Measurements from ENCODE around the gene GTPBP3.
A peak's percentile ranks its signal among the peaks of the same experiment; 100 is the strongest.

Gene GTPBP3

DNA sequence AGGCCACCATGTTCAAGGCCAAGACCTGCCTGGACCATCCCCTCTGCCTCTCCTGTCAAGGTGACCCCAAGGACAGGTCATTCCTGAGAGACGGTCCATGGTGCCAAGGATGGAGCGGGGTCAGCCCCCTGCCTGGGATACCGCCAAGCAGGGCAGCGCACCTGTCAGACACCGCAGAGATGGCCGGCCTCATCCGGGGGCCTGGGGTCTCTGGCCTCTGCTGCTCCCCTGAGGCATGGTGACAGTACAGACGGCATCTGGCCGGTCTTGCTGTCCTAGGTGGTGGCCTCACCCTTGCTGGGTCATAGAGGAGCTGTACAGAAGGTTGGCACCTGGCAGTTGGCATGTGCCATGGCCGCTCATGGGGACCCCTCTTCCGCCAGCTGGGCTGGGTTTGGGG, 16.9 kb upstream of the GTPBP3 start:
- Mint-ChIP-seq H3K9me3 (no peaks in the 10 kb centered on the region), H3K27ac (no peak overlapping the region), H3K36me3 (ENCODE audit: low read depth) (peaks cover 20% of the 10 kb centered on the region)

DNA sequence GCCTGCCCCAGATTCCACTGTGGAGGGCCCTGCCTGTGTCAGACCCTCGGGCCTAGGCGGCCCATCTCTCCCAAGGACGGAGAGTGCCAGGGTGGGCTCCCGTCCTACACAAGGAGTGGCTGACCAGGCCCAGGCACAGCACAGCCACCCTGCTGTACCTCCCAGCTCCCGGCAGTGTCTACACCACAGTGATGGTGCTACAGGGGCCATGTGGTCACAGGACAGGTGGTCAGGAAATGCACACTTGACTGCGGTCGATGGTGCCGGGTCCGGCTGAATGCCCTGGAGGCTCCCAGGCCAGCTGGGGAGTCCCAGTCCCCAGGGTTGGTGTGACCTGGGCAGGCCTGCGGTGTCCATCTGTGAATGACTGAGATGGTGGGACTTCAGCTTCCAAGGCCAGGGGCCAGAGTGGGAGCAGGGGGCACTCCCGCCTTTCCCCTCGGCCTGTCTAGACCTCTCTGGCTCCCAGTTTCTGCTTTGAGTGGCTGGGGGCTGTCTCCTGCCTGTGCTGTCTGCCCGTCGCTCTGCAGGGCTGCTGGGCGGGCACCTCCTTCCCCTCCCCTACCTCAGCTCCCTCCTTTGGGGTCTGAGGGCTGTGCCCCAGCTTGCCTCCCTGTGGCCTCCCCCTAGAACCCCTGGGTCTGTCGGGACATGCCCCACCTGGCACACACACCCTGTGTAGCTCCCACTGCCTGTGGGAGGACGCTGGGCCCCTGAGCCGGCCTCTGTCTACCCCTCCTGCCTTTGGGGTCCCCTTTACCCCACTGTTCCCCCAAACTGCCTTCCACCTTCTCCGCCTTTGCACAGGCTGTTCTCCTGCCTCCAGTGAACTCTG, 15.5 kb upstream of the GTPBP3 start:
- Mint-ChIP-seq H3K4me3 (no peak overlapping the region), H3K27ac (no peak overlapping the region), H3K27me3 (ENCODE audit: low read depth) (no peaks in the 10 kb centered on the region), H3K9me3 (no peaks in the 10 kb centered on the region), H3K36me3 (ENCODE audit: low read depth) (peaks cover 12% of the 10 kb centered on the region), H3K4me1 (ENCODE audit: low read depth) (no peaks in the 10 kb centered on the region)

More for the DNA sequence above, 16.9 kb upstream of the GTPBP3 start:
- Mint-ChIP-seq H3K27me3 (ENCODE audit: low read depth) (no peaks in the 10 kb centered on the region), H3K4me1 (ENCODE audit: low read depth) (peaks cover 4% of the 10 kb centered on the region), H3K4me3 (no peak overlapping the region)

DNA sequence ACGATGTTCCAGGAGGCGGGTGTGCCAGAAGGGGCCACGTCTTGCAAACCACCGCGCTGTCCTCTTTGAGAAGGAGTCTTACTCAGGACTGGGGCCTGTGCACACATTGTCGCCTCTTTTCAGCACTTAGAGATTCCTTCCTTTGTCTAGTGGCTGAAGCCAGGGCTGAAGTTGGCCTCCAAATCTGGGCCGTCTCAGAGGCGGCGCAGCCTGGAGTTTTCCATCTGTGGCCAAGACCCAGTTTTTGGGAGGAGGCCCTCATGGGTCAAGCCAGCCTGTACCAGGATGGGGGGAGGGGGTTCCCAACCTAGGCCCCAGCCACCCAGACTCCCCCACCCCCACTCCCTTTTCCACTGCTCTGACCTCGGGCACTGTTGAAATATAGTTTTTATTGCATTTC, 14.5 kb upstream of the GTPBP3 start:
- no peaks in the 10 kb centered on the region for H3K9me3 Mint-ChIP-seq
- peaks cover 2% of the 10 kb centered on the region for H3K4me1 Mint-ChIP-seq (ENCODE audit: low read depth)
- H3K36me3 Mint-ChIP-seq (ENCODE audit: low read depth), result peaks cover 11% of the 10 kb centered on the region
- H3K27me3 Mint-ChIP-seq (ENCODE audit: low read depth), result no peaks in the 10 kb centered on the region
- no peak overlapping the region for H3K4me3 Mint-ChIP-seq
- no peak overlapping the region for H3K27ac Mint-ChIP-seq

DNA sequence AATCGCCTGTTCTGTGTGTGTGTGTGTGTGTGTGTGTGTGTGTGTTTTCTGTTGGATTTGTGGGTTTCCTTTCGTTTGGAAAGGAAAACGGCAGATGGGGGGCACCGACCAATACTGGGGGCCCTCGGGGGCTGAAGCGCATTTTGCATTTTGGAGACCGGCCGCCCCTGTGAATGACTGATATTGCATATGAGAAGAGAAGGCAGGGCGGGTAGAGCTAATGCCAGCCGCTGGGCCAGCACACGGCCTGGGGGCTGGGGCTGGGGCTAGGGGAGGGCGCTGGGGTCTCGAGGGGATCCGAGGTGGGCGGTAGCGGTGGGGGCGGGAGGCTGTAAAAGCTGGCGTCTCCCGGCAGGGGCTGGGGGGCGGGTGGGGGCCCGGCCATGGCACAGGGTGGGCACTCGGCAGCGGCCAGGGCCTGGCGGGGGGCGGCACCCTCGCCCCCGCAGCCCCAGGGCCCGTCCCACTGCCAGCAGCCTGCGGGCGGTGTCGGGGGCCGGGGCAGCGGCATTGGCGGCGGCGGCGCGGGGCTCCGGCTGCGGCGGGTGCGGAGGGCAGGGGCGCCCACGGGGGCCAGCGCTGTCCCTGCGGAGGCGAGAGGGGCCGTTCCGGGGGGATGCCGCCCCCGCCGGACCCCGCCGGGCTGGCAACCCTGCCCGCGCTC, 13.9 kb upstream of the GTPBP3 start:
- peaks cover 2% of the 10 kb centered on the region for H3K4me1 Mint-ChIP-seq (ENCODE audit: low read depth)
- H3K27ac Mint-ChIP-seq, result no peak overlapping the region
- peaks cover 9% of the 10 kb centered on the region for H3K36me3 Mint-ChIP-seq (ENCODE audit: low read depth)
- H3K27me3 Mint-ChIP-seq (ENCODE audit: low read depth), result no peaks in the 10 kb centered on the region
- no peak overlapping the region for H3K4me3 Mint-ChIP-seq
- no peaks in the 10 kb centered on the region for H3K9me3 Mint-ChIP-seq

DNA sequence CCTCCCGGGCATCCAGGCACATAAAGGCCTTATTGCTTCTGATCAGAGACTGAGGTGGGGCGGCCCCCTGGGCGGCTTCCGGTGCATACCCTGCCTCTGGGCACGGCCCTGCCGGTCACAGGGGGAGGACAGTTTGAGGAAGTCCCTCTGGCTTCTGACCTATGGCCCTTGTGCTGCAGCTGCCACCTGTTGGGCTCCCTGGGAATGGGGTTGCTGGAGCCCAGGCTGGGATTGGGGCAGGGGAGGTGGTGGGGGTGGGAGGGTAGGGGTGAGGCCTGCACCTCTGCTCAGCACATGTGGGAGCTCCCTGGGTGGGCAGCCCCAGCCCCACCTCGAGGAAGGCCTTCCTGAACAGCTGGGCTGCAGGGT, 13.4 kb upstream of the GTPBP3 start:
- Mint-ChIP-seq H3K27me3 (ENCODE audit: low read depth) (no peaks in the 10 kb centered on the region), H3K9me3 (no peaks in the 10 kb centered on the region), H3K4me1 (ENCODE audit: low read depth) (peaks cover 2% of the 10 kb centered on the region), H3K36me3 (ENCODE audit: low read depth) (peaks cover 9% of the 10 kb centered on the region), H3K27ac (no peak overlapping the region), H3K4me3 (no peak overlapping the region)

DNA sequence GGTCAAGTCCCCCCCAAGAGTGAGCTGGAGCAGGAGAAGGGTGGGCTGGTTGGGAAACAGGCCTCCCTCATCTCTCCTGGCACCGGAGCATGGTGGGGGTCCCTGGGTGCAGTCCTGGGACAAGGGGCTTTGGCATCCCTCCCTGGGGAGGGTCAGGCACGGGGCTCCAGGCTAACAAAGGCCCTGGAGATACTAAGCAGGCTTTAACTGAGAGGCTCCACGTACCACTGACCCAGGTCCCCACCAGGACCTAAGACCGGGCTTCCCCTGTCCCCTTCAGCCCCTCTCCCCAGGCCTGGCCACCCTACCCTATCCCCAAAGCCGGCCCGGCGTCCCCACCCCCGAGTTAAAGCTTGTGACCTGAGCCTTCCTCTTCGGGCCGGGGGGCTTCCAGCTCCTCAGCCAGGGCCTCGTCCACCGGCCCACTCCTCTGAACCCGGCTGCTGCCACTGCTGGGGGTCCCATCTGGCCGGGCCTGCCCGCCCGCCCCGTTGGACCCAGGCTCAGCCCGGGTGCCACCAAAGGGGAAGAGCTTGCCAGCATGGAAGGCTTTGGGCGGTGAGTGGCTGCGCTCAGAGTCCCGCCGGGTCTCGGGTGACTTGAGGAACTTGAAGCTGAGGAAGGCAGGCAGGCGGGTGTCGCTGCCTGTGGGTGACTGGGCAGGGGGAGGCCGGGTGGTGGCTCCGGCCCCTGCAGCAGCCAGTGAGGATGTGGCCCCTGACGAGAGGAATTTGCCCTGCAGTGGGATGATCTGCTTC, 12.8 kb upstream of the GTPBP3 start:
- H3K4me1 Mint-ChIP-seq (ENCODE audit: low read depth), result peaks cover 2% of the 10 kb centered on the region
- H3K4me3 Mint-ChIP-seq, result no peak overlapping the region
- H3K27me3 Mint-ChIP-seq (ENCODE audit: low read depth), result no peaks in the 10 kb centered on the region
- no peak overlapping the region for H3K27ac Mint-ChIP-seq
- H3K9me3 Mint-ChIP-seq, result no peaks in the 10 kb centered on the region
- H3K36me3 Mint-ChIP-seq (ENCODE audit: low read depth), result peaks cover 8% of the 10 kb centered on the region

DNA sequence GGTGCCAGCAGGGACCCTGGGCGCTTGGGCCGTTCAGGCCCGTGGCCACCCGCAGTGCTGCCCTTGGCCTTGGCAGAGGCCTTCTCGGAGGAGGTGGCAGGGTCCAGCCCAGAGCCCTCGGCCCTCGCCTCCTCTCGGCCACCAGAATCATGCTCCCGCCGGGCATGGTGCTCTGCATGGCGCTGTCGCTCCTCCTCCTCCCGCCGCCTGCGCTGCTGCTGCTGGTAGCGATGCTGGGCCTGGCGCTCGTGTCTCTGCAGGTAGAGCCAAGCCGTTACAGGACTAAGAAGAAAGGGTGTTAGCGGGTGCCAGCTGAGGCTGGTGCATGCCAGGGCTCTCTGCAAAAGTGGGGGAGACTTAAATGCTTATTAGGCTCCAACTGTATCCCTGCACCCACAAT, 12.2 kb upstream of the GTPBP3 start:
- peaks cover 4% of the 10 kb centered on the region for H3K36me3 Mint-ChIP-seq (ENCODE audit: low read depth)
- H3K27me3 Mint-ChIP-seq (ENCODE audit: low read depth), result peaks cover 4% of the 10 kb centered on the region
- no peak overlapping the region for H3K27ac Mint-ChIP-seq
- H3K4me1 Mint-ChIP-seq (ENCODE audit: low read depth), result peaks cover 2% of the 10 kb centered on the region
- H3K9me3 Mint-ChIP-seq, result no peaks in the 10 kb centered on the region
- H3K4me3 Mint-ChIP-seq, result no peak overlapping the region

DNA sequence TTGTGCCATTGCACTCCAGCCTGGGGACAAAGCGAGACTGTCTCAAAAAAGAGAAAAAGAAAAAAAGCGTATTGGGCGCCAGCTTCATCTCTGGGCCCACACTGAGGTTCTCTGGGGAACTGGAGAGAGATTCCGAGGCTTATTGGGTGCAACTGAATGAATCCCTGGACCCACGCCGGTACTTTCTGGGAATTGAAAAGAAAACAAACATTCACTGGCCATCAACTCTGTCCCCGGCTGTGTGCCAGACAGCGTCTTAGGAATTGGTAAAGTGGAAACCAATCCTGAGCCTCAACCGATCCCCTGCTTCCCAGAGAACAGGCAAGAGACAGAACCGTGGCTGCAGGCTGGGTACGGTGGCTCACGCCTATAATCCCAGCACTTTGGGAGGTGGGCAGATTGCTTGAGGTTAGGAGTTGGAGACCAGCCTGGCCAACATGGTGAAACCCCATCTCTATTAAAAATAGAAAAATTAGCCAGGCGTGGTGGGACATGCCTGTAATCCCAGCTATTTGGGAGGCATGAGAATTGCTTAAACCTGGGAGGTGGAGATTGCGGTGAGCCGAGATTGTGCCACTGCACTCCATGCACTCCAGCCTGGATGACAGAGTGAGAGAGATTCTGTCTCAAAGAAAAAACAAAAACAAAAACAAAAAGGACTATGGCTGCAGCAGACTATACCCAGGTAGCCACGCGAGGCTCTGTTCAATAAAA, 11.3 kb upstream of the GTPBP3 start:
- Mint-ChIP-seq H3K9me3 (no peaks in the 10 kb centered on the region), H3K4me1 (ENCODE audit: low read depth) (peaks cover 2% of the 10 kb centered on the region), H3K27me3 (ENCODE audit: low read depth) (peaks cover 10% of the 10 kb centered on the region), H3K36me3 (ENCODE audit: low read depth) (peaks cover 5% of the 10 kb centered on the region), H3K4me3 (no peak overlapping the region), H3K27ac (no peak overlapping the region)

DNA sequence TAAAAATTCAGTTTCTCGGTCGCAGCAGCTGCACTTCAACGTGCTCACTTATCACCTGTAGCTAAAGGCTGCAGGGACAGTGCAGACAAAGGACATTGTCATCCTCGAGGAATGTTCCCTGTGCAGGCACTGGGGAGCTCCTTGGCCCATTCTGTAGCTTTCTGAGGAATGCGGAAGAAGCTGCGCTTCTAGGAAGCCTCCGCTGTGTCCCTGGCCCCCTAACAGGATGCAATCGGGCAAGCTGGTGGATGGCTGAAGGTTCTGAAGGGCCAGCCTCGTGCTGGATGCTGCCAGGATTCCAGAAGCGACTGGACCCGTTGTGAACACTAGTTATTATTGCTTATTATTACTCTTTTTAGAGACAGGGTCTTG, 10.8 kb upstream of the GTPBP3 start:
- H3K4me3 Mint-ChIP-seq, result no peak overlapping the region

DNA sequence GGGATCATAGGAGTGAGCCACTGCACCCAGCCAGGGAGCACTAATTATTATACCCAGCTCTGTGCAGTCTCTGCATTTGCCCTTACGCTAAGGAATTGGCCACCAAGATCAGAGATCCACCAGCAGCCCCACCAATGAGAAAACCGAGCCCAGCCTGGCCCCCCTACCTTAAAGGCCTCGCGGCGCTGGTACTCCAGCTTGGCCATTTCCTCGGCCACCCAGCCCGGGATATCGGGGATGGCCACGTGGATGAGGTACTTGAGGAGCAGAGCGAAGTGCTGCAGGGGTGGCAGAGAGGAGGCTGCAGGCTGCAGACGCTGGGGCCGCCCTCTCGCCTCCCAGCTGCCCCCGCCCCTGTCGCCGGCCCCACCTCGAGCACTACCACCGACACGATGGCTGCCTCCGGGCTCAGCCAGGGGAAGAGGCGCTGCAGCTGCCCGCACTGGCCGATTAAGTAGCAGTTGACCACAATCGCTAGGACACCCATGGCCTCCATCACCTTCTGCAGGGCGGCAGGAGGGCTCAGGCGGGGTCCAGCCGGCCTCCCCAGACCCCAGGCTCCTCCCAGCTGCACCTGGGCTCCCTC, 10.2 kb upstream of the GTPBP3 start:
- Mint-ChIP-seq H3K27me3 (ENCODE audit: low read depth) (peaks cover 10% of the 10 kb centered on the region), H3K27ac (no peak overlapping the region), H3K36me3 (ENCODE audit: low read depth) (peaks cover 5% of the 10 kb centered on the region), H3K4me1 (ENCODE audit: low read depth) (peaks cover 2% of the 10 kb centered on the region), H3K4me3 (peak overlapping the region; percentile 25), H3K9me3 (no peaks in the 10 kb centered on the region)

More for the DNA sequence above, 10.8 kb upstream of the GTPBP3 start:
- H3K36me3 Mint-ChIP-seq (ENCODE audit: low read depth), result peaks cover 5% of the 10 kb centered on the region
- H3K4me1 Mint-ChIP-seq (ENCODE audit: low read depth), result peaks cover 2% of the 10 kb centered on the region
- no peak overlapping the region for H3K27ac Mint-ChIP-seq
- H3K9me3 Mint-ChIP-seq, result no peaks in the 10 kb centered on the region
- H3K27me3 Mint-ChIP-seq (ENCODE audit: low read depth), result peaks cover 10% of the 10 kb centered on the region

DNA sequence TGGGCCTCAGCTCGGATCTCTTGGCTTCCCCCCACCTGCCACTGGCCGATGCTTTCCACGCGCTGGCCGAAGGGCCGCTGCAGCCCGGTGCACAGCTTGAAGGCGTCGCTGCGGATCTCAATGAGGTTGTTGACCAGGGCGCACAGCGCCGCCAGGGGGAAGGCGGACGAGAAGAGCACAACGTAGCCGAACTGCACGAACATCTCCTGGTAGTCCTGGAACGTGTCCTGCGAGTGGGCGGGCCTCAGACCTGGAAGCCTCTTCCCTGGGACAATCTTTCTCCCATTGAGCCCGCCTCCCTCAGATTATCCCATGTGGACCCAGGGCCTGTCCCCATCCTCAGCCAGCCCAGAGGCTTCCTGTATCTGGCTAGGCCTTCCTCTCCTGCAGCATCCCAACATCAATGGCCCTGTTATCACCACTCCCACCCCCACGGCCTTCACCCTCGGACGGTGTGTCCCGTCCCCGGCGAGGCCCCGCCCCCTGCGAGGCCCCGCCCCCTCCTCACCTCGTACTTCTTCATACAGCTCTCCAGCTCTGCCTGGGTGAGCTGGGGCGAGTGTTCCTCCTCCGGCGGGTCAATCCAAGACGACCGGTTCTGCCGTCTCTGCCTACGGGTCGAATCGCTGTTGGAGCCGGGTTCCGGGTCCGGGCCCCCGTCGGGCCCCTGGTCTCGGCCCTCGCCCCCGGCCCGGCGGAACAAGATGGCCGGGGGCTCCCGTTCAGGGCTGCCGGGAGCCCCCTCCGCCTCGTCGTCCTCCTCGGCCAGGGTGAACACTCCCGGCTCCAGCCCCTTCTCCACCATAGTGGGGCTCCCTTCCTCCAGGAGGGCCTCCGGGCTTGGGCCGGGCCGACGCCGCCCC, 9.5 kb upstream of the GTPBP3 start:
- no peaks in the 10 kb centered on the region for H3K9me3 Mint-ChIP-seq
- peaks cover 6% of the 10 kb centered on the region for H3K4me1 Mint-ChIP-seq (ENCODE audit: low read depth)
- H3K27me3 Mint-ChIP-seq (ENCODE audit: low read depth), result peaks cover 10% of the 10 kb centered on the region
- peak overlapping the region; percentile 31 for H3K27ac Mint-ChIP-seq
- H3K4me3 Mint-ChIP-seq, result peak overlapping the region; percentile 66
- H3K36me3 Mint-ChIP-seq (ENCODE audit: low read depth), result peaks cover 9% of the 10 kb centered on the region

DNA sequence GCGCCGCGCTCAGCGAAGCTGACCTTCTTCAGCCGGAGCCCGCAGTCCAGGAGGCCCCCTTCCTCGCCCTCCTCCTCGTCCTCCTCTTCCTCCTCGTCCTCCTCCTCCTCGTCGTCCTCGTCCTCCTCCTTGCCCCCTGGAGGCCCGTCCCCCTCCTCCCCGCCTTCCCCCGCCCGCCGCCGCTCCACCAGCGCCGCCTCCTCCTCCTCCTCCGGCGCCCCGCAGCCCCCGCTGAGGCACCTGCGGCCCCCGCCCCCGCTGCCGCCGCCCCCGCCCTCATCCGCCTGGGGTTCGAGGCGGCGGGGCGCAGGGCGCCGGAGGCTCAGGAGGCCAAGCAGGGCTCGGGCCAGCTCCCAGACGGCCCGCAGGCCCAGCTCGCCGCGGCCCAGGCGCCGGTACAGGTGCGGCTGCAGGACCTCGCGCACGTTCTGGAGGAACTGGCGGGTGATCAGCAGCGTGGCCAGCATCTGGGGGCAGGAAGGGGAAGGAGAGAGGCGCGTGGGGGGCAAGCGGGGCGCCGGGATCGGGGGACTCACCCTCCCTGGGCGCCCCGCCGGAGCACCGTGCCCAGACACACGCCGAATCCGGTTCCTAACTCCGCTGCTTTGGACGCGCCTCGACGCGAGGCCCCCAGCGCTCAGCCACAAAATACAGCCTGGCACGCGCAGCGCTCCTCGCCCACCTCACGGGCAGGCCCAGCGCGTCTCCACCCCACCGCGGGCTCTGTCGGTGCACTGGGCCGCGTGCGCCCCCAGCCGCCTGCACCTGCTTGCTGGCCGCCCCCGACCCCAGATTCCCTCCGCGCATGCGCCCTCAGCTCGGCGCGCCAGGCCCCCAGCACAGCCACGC, 8.6 kb upstream of the GTPBP3 start:
- Mint-ChIP-seq H3K4me3 (peak overlapping the region; percentile 42), H3K36me3 (ENCODE audit: low read depth) (peaks cover 10% of the 10 kb centered on the region), H3K27ac (peak overlapping the region; percentile 31), H3K27me3 (ENCODE audit: low read depth) (peaks cover 10% of the 10 kb centered on the region), H3K4me1 (ENCODE audit: low read depth) (peaks cover 7% of the 10 kb centered on the region), H3K9me3 (no peaks in the 10 kb centered on the region)

Data from T-helper 1 cell treated with Interleukin-12 subunit alpha and Interleukin-12 subunit beta and Interleukin-4 antibody, amounts not matched to agents 30 μg/mL and 1 μg/mL, for 36 hours (primary cell).